Stimulated activated CD8-positive, alpha-beta memory T cell treated with anti-CD3 and anti-CD28 coated beads, Interleukin-4, amount 100 ng/mL, for 1 hour (primary cell): ENCODE measurements around the gene IDH3A.

Source experiments
- DNase-seq, 2 donors: peaks; one replicate each; pipeline ENCODE4 v3.0.0-alpha.2; 2020; ENCODE audit warnings: low read depth in 2 of 2, low spot score in 1 of 2

The IDH3A gene

DNA sequence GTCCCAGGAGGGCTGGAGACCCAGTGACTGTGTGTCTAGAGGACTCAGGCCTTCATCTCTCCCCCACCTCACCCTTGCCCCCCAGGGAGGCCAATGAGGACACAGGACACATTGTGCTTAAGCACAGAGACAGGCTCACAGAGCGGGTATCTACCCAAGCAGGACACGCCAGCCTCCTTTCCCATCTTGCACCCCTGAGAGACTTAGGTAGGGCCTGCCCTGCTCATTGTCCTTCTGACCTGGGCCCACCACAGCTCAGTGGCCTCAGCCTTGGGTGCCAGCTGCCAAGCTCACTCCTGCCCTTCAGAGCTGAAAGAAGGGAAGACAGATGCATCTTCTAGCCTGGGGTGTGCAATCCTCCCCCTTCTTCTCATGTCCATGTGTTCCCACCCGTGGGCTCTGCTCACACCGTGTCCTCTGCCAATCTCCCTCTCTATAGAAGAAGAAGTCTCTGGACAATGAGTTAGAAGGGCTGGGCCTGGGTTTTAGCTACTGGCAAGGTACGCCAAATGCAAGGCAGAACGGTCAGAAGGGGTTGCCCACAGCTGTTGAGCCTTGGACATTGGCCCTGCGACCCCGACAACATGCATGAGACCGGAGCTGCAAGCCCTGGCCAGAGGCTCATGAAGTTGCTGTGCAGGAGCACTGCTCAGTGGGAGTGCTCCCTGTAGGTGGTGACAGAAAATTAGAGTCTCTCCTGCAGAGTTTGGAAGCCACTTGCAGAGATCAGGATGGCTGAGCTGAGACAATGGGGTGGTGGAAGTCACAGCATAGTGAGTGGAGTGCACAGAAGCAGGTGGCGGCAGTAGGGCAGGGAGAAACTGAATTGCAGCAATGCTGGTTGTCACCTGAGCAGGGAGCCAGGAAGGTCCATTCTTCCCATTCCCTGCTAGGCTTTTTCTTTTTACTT, 52.4 kb downstream of the IDH3A start:
- DNase-seq = no peak

DNA sequence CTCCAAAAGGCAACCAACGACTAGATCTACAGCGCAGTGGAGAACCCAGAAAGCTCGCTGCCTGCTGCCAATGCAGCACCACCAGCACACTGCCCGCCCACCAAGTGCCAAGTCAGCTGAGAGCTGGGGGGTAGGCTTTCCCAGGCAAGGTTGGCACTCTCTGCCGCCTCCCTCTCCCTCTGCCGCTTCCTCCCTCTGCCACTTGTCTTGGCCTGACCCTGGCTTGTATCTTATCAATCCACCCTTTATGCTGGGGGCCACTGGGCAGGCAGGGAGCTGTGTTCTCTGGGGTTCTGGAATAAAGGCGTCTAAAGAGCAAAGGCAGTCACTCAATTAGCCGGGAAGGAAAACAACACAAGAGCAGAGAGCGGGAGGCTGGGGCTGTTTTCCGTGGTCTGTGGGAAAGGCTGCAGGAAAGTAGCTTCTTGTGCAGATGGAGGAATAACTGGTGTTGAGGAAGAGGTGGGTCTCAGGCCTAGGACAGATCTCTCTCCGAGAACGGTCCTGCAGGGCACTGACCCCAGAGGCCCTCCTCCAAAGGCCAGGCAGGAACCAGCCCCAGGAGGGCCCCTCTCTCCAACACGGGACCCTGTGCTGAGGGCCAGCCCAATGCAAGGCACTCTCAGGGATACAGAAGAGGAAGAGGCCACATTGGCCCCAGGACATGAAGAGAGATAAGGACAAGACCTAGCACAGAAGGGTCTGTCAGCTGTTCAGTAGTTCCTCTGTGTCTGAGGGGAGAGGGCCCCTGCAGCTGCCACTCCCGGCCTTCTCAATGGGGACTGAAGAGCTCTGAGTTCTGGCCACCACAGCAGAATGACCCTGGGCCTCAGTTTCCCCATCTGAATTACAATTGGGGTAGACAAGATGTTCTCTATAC, 54.4 kb downstream of the IDH3A start:
- no peak for DNase-seq

- DNase-seq = no peak
Observed at GRCh38 chr15:78204351-78205309, 55.5 kb downstream of the IDH3A start.

- DNase-seq = no peak
Observed at GRCh38 chr15:78205337-78205736, 56.2 kb downstream of the IDH3A start.

- DNase-seq = no peak
Observed at GRCh38 chr15:78205856-78206255, 56.7 kb downstream of the IDH3A start.

GRCh38 chr15:78206326-78207109, 57.4 kb downstream of the IDH3A start:
- DNase-seq = no peak

DNA sequence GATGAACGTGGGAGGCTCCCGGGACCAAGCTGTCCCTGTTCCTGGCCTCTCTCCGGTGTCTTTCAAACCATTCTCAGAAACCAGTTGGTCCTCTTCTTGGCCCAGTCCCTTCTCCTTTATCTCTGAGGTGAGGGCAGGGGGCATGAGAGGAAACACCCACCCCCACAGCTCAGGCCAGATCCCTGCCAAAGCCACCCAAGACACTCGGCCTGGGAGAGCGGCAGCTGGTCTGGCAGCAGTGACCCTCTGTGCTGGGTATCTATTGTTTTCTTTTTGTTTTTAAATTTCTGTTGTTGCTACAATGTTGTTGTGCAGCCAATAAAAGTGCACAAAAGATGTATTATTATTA, 57.9 kb downstream of the IDH3A start:
- DNase-seq = no peak

DNA sequence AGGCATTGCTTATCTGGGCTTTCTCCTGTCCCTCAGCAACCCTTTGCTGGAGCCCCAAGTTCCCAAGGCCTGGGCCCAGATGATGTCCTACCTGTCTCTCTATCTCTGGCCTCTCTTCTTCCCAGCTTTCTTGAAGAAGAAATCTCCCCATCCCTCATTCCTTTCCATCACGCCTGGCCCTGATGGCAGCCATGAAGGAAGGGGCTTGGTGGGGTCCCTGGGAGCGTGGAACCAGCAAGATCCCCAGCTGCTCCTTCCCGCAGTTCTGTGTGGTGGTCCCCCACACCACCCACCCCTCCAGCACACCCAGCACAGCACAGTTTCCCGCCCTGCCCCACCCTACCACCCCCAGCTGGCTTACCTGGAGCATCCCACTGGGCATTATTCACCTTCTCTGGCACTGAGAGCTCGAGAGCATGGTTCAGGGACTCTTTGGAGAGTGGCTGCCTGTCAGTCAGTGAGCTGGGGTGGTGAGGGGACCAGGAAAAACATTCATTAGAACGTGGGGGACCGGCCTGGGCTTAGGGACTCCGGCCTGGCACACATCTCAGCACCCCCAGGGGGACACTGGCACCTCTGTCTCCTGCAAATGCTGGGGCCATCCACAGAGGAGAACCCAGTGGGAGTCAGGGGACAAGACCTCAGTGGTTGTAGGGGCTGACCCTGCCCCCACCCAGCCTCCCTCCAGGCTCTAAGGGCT, 58.6 kb downstream of the IDH3A start:
- no peak for DNase-seq

GRCh38 chr15:78208341-78208844, 59.2 kb downstream of the IDH3A start:
- no peak for DNase-seq

DNA sequence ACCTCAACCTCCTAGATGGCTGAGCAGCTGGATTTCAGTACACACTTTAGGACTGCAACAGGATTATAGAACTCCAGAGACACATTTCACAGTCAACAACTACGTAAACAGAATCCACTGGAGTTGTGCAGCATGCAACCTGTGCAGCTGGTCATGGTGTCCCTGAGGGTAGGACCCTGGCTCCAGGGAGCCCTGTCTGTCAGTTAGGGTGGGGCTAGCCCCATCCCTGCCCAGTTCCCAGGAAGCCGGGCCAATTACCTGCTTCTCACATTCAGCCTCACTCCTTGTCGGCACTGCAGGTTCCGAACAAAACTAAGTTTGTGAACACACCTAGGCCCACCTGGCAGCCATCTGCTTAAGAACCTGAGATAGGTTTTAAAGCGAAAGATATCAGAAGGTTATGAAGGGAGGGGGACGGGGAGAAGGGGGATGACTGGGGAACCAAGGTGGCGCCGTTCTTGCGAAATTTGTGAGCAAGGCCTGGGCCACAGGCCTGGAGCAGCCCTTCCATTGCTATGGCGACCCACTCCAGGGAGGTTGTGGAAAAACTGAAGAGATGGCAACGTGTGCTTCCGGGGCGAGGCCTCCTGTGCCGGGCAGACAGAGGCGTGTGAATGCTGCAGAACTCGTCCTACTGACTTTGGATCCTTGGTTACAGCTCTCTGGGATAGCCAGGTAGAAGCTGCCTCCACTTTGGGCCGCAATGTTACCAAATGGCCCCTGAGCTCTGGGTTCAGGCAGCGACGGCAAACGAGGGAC, 59.9 kb downstream of the IDH3A start:
- no peak for DNase-seq

- no peak for DNase-seq
Observed at GRCh38 chr15:78209646-78210348, 60.6 kb downstream of the IDH3A start.

GRCh38 chr15:78210349-78210717, 61.2 kb downstream of the IDH3A start:
- no peak for DNase-seq

- no peak for DNase-seq
Observed at GRCh38 chr15:78211189-78211921, 62.2 kb downstream of the IDH3A start.

DNA sequence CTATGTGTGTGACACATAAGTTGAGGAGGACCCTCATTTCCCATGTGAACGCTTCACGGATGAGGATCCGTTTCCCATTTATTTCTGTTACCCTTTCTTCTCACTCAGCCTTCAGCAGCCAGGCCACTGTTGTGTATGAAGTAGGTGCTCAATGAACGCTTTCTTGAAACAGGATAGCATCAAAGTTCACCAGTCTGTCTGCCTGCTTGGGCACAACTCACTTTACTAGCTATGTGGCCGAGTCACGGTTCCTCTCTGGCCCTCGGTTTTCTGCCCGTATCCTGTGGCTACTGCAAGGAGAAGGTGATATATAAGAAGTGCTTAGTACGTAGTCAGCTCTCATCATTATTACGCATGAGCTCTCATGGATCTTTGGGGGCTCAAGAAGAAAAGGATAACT, 62.8 kb downstream of the IDH3A start:
- no peak for DNase-seq

GRCh38 chr15:78212546-78213424, 63.6 kb downstream of the IDH3A start:
- DNase-seq = no peak

GRCh38 chr15:78213425-78213750, 64.2 kb downstream of the IDH3A start:
- no peak for DNase-seq

GRCh38 chr15:78213956-78214355, 64.8 kb downstream of the IDH3A start:
- no peak for DNase-seq
